CMK (cell line): Measurements from ENCODE around the gene EBNA1BP2.
"Not testable (repeated sequence)": the region's sequence is repeated elsewhere in the genome, so short reads cannot be mapped to it uniquely, and the experiment has no call there.

Source experiments
- DNase-seq: peaks from one replicate; pipeline ENCODE4 v3.0.0-alpha.2; 2010; ENCODE audit warnings: low read depth

EBNA1BP2 gene

DNA sequence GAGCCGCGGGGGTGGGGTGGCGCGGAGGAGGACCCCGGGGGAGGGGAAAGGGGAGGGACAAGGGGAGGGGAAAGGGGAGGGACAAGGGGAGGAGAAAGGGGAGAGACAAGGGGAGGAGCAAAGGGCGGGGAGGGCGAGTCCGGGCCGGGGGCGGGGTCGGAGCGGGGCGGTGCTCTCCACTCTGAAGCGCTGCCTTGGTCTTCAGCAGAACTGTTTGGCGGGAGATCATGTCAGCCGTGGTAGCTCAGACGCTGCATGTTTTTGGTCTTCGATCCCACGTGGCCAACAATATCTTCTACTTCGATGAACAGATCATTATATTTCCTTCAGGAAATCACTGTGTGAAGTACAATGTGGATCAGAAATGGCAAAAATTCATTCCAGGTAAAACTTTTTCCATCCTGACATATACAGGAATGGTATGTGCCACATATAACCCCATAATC is 460 bp upstream of the EBNA1BP2 start:
- peak; percentile 86 for DNase-seq

- no peak for DNase-seq
These were observed 696 bp downstream of the EBNA1BP2 start for GRCh38 chr1:43171312-43171875.

GRCh38 chr1:43165765-43166164 is 6.3 kb downstream of the EBNA1BP2 start:
- DNase-seq, result no peak

- DNase-seq, result no peak
These were observed 6.9 kb downstream of the EBNA1BP2 start for GRCh38 chr1:43165162-43165561.

- DNase-seq, result no peak
These were observed 16.1 kb downstream of the EBNA1BP2 start for GRCh38 chr1:43156026-43156425.

- no peak for DNase-seq
These were observed 18.6 kb downstream of the EBNA1BP2 start for GRCh38 chr1:43153443-43153842.

DNA sequence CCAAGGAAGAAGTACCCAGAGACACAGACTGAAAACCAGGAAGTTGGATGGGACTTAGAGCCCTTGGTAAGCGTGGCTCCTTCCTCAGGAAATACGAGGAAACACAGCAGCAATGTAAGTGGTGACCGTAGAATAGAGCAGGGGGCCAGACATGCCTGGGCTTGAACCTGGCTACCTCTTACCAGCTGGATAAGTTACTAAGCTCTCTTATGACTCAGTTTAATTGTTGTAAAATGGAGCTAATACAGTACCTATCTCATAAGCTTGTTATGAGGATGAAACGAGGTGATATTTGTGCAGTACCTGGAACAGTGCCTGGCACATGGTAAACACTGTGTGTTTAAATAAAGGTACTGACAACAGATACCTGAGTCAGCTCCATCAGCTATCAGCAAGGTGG is 19.2 kb downstream of the EBNA1BP2 start:
- DNase-seq, result no peak

- DNase-seq, result no peak
These were observed 22.2 kb downstream of the EBNA1BP2 start for GRCh38 chr1:43149889-43150288.

- no peak for DNase-seq
These were observed 24.3 kb downstream of the EBNA1BP2 start for GRCh38 chr1:43147625-43148327.

DNA sequence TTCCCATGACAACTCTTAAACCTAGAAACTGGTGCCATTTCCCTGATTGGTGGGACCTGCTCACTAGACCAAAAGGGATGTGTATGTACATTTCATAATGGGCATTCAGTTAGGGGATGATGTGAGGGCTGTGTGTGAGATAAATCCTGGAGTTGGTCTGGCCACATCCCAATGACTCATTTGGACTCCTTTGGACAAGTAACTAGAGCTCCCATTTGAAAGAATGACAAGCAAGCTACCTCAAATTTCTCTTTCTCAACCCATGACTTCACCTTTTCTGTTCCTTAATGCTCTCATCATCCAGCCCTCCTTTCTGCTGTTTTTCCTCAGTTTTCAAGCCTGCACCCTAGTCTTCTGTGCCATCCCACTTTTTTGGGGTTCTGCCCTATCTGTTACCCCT is 27.9 kb downstream of the EBNA1BP2 start:
- DNase-seq, result no peak

DNA sequence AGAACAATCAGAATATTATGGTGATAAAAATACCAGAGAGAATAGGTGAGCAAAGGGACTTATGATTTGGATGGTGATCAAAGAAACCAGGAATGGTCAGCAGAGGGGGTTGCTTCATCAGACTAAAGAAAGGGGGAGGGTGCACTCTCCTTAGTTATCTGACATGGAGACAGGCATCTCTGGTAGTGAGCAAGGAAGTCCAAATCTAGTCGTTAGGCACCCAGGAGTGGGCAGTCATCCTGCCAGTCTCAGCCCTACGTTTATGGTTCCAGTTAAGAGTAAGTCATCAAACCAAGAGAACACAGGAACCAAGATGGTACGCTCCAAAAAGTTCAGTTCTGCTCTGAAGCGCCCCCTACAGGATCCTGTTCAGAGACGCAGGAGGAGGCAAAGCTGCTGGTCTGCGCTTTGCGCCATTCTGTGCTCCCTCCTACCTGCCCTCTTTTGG is 28.6 kb downstream of the EBNA1BP2 start:
- no peak for DNase-seq

DNA sequence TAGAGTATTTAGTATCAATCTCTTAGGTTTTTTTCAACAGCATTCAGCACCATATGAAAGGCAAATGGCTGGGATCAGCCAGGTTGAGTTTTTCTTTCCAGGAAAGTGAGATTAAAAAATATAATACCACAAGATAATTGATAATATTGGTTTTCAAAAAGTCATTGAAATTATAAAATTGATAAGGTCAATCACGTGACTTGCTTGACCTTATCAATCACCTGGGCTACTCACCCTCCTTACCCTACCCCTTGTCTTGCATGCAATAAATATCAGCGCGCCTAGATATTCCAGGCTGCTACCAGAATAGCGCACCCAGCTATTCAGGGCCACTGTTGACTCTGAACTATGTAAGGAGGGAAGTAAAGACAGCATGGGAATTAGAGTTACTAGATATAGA is 31.5 kb downstream of the EBNA1BP2 start:
- no peak for DNase-seq

DNA sequence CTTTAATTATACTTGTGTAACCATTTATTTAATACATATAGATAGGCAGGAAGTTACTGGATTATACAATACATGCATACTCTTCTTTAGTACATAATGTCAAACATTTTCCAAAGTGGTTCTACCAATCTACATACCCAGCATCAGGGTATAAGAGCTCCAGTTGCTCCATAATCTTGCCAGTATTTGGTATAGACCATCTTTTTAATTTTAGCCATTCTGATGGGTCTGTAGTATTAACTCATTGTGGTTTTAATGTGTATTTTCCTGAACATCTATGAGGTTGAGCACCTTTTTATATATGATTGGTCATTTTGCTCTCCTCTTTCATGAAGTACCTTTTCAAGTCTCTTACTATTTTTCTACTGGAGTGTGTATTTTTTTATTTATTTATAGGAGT is 32.1 kb downstream of the EBNA1BP2 start:
- no peak for DNase-seq

- not testable (repeated sequence) for DNase-seq
These were observed 32.8 kb downstream of the EBNA1BP2 start for GRCh38 chr1:43139295-43139694.

DNA sequence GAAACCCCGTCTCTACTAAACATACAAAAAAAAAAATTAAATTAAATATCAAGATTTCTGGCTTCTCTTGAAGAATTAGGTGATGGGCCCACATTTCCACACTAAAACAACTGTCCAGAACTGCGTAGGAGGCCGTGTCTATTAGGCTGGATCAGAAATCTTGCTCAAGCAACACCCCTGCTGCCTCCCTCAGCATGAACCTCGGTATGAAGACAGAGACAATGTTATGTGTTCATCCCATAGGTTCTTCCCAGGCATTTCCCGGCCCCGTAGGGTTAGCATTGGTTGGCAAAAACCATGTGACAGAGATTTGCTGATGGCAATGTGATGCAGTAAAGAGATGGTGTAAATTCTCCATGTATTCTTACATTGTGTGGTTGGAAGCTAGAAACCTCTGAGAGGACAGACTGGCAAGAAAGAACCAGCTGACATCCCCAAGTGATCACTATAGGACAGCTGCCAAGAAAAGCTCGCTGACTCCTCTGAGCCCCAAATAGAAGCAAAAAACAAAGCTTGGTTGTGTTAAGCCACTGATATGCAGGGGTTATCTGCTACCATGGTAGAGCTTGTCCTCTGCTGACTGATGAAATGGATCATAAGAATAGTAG is 34.5 kb downstream of the EBNA1BP2 start:
- DNase-seq, result no peak

DNA sequence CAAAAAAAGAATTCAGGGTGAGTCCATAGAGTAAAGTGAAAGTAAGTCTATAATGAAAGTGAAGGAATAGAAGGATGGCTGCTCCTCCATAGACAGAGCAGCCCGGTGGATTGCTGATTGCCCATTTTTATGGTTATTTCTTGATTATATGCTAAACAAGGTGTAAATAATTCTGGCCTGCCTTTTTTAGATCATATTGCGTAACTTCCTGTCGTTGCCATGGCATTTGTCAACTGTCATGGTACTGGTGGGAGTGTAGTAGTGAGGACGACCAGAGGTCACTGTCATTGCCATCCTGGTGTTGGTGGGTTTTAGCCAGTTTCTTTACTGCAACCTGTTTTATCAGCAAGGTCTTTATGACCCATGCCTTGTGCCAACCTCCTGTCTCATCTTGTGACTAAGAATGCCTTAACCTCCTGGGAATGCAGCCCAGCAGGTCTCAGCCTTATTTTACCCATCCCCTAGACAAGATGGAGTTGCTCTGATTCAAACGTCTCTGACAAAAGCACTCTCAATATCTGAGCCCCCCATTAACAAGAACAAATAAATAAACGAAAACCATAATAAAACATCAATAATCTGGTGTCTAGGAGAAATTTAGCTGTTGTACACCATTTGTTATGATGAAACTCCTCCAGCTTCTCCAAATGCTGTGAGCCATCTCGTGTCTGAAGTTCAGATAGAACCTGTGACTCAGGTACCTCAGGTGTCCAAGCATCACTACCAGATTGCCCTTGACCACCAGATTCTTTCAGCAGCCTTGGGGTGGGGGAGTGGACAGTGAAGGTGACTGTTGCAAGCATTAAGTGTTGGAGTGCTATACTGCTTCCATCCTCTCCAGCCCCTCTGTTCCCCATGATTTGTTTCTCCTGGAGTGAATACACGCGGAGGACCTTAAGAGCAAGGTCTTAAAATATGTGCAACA is 36.0 kb downstream of the EBNA1BP2 start:
- no peak for DNase-seq

- DNase-seq, result no peak
These were observed 37.5 kb downstream of the EBNA1BP2 start for GRCh38 chr1:43134640-43135039.

DNA sequence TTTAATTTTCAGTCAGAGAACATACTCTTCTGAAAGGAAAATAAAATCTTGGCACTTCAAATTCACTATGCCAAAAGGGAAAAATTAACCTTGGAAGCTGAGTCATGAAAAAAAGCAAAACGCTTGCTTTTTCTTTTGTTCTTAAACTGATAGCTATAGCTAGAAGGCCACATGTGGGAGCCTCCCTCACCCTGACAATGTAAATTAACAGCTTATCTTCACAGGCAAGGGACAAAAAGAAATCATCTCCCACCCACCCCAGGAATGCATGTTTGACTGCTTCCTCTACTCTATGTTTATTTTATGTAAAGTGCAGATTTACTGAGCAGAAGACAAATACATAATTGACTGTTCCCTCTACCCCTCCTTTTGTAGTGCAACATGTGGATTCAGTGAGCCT is 38.0 kb downstream of the EBNA1BP2 start:
- no peak for DNase-seq

DNA sequence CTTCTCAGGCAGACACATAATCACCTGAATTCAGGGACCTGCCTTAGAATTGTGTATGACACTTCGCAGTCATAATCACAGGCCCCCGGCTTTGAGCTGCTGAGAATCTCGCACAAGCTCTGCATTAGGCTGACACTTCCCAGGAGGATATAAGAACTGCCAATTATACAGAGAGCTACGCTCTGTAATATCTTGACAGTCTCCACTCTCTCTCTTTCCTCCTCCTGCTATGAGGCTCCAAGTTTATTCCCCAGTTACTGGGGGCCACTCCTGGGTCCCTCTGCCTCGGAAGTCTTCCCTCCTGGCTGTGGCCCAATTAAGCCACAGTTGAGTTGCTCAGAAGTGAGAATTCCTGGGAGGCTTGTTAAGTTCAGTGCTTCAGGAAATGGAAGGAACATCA is 42.7 kb downstream of the EBNA1BP2 start:
- no peak for DNase-seq

GRCh38 chr1:43128816-43129215 is 43.3 kb downstream of the EBNA1BP2 start:
- no peak for DNase-seq

DNA sequence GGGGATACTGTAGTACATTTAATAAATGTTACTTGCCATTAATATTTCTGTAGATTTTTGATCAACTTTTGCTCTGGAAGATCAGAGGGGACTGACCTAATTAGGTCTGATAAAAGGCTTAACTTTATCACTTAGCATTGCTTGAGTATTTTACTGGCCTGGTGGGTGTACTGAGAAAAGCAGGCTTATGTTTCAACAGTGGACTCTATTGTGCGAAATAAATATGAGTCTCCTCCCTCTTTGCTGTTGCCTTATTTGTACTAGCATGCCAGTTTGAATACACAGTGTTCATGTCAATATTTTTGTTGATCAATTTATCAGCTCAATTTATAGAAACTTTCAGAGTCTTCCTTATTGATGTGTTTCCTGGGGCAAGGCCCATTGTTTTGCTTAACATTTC is 49.1 kb downstream of the EBNA1BP2 start:
- no peak for DNase-seq

DNA sequence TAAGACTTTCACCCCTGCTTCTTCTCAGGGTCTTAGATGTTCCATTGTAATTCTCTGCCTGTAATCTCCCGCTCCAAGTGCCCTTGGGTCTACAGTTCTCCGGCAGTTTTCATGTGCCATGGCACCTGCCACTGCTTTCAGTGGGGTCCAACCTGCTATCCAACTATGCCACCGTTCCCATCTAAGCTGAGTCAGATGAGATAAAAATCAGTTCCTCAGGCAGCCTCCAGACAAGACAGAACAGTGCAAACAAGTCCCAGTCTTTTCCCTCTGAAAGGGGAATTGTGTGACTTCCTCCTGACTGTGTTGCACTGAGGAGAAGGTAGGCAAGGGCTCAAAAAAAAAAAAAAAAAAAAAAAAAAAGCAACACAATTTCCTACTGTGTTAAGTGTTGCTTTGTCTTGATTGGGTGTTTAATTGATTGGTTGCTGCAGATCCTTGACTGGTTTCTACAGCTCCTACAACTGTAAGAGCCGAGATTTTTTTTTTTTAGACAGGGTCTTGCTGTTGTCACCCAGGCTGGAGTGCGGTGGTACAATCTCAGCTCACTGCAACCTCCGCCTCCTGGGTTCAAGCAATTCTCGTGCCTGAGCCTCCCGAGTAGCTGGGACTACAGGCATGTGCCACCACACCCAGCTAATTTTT is 50.7 kb downstream of the EBNA1BP2 start:
- DNase-seq, result no peak
